GM12878 (cell line): ENCODE data around the gene CD34.

ENCODE experiments used
- CHD2 ChIP-seq: IDR thresholded peaks from 2 replicates; pipeline ENCODE4 v1.6.1; 2011; ENCODE audit warnings: low read depth, low read length, improper control_type of control experiment, borderline replicate concordance
- EP300 ChIP-seq, 2 experiments: fragments of 150-350 bp in 1 of 2; IDR thresholded peaks; 2 replicates each; pipeline ENCODE4 v1.6.1; 2011 to 2012; ENCODE audit warnings: low read depth in 2 of 2, low read length in 2 of 2, borderline replicate concordance in 1 of 2, improper control_type of control experiment in 1 of 2, inconsistent platforms in 1 of 2; ENCODE audit not compliant: control insufficient read depth in 1 of 2
- MXI1 ChIP-seq: fragments of 150-350 bp; IDR thresholded peaks from 2 replicates; pipeline ENCODE4 v1.6.1; 2011; ENCODE audit warnings: low read depth, mild to moderate bottlenecking, inconsistent platforms, low read length, improper control_type of control experiment
- POLR2A ChIP-seq: IDR thresholded peaks from 2 replicates; pipeline ENCODE4 v1.6.1; 2011; ENCODE audit warnings: low read depth, mild to moderate bottlenecking, low read length
- RB1 ChIP-seq: fragments of 450-650 bp; formaldehyde crosslinking; IDR thresholded peaks from 2 replicates; pipeline ENCODE4 v1.6.1; 2017; ENCODE audit warnings: mild to moderate bottlenecking, borderline replicate concordance
- SIN3A ChIP-seq: IDR thresholded peaks from 2 replicates; pipeline ENCODE4 v1.6.1; 2012; ENCODE audit warnings: low read depth, low read length, improper control_type of control experiment
- SP1 ChIP-seq: IDR thresholded peaks from one replicate; pipeline ENCODE4 v1.6.1; 2011; ENCODE audit warnings: low read depth, low read length
- TCF12 ChIP-seq: IDR thresholded peaks from 2 replicates; pipeline ENCODE4 v1.6.1; 2011; ENCODE audit warnings: low read depth, mild to moderate bottlenecking, low read length
- ZBED1 ChIP-seq: IDR thresholded peaks from 2 replicates; pipeline ENCODE4 v1.6.1; 2016; ENCODE audit warnings: borderline replicate concordance
- ZBTB33 ChIP-seq: fragments of 450-650 bp; IDR thresholded peaks from 2 replicates; pipeline ENCODE4 v1.6.1; 2017; ENCODE audit warnings: mild to moderate bottlenecking
- TF ChIP-seq, protein P1 (sequence below), 3 experiments: IDR thresholded peaks in 2 of 3; conservative IDR thresholded peaks in 1 of 3; 2 replicates each; pipeline ENCODE4 v1.5.1; 2011; ENCODE audit warnings: low read depth in 3 of 3, low read length in 3 of 3, mild to moderate bottlenecking in 3 of 3, control low read depth in 2 of 3, moderate library complexity in 2 of 3, inconsistent platforms in 1 of 3, mixed read lengths in 1 of 3; ENCODE audit not compliant: control insufficient read depth in 2 of 3, insufficient read depth in 1 of 3; ENCODE audit errors: extremely low read depth in 1 of 3
- TF ChIP-seq, protein P2 (sequence below): IDR thresholded peaks from 2 replicates; pipeline ENCODE4 v1.6.1; 2012; ENCODE audit warnings: low read depth, low read length, improper control_type of control experiment
- TF ChIP-seq, protein P3 (sequence below): IDR thresholded peaks from 2 replicates; pipeline ENCODE4 v1.6.1; 2011; ENCODE audit warnings: low read depth, low read length, improper control_type of control experiment, borderline replicate concordance
- TF ChIP-seq, protein P4 (sequence below): IDR thresholded peaks from 2 replicates; pipeline ENCODE4 v1.6.1; 2011; ENCODE audit warnings: mild to moderate bottlenecking, low read depth, low read length, moderate library complexity; ENCODE audit not compliant: insufficient replicate concordance

GRCh38 chr1:207871117-207871649 lies 39.7 kb downstream of the CD34 start:
- TF ChIP-seq ZBED1 (no peak), POLR2A (no peak), TCF12 (no peak), ZBTB33 (no peak), RB1 (no peak), MXI1 (no peak), EP300 (IDR thresholded peaks at IDR 0.05; ENCODE audit: borderline replicate concordance in 1 of 2, control insufficient read depth in 1 of 2, low read depth in 2 of 2, low read length in 2 of 2) (no peak), CHD2 (no peak), SP1 (no peak), SIN3A (no peak)
- TF ChIP-seq, protein P1, sequence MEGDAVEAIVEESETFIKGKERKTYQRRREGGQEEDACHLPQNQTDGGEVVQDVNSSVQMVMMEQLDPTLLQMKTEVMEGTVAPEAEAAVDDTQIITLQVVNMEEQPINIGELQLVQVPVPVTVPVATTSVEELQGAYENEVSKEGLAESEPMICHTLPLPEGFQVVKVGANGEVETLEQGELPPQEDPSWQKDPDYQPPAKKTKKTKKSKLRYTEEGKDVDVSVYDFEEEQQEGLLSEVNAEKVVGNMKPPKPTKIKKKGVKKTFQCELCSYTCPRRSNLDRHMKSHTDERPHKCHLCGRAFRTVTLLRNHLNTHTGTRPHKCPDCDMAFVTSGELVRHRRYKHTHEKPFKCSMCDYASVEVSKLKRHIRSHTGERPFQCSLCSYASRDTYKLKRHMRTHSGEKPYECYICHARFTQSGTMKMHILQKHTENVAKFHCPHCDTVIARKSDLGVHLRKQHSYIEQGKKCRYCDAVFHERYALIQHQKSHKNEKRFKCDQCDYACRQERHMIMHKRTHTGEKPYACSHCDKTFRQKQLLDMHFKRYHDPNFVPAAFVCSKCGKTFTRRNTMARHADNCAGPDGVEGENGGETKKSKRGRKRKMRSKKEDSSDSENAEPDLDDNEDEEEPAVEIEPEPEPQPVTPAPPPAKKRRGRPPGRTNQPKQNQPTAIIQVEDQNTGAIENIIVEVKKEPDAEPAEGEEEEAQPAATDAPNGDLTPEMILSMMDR (IDR thresholded peaks at IDR 0.05 in 2 of 3, conservative IDR thresholded peaks at IDR 0.05 in 1 of 3; ENCODE audit: control insufficient read depth in 2 of 3, extremely low read depth in 1 of 3, insufficient read depth in 1 of 3, low read depth in 3 of 3, low read length in 3 of 3): no peak
- TF ChIP-seq, protein P2, sequence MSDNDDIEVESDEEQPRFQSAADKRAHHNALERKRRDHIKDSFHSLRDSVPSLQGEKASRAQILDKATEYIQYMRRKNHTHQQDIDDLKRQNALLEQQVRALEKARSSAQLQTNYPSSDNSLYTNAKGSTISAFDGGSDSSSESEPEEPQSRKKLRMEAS: no peak
- TF ChIP-seq, protein P3, sequence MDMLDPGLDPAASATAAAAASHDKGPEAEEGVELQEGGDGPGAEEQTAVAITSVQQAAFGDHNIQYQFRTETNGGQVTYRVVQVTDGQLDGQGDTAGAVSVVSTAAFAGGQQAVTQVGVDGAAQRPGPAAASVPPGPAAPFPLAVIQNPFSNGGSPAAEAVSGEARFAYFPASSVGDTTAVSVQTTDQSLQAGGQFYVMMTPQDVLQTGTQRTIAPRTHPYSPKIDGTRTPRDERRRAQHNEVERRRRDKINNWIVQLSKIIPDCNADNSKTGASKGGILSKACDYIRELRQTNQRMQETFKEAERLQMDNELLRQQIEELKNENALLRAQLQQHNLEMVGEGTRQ: no peak
- TF ChIP-seq, protein P4, sequence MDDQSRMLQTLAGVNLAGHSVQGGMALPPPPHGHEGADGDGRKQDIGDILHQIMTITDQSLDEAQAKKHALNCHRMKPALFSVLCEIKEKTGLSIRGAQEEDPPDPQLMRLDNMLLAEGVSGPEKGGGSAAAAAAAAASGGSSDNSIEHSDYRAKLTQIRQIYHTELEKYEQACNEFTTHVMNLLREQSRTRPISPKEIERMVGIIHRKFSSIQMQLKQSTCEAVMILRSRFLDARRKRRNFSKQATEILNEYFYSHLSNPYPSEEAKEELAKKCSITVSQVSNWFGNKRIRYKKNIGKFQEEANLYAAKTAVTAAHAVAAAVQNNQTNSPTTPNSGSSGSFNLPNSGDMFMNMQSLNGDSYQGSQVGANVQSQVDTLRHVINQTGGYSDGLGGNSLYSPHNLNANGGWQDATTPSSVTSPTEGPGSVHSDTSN: no peak
